Measurements from ENCODE around the gene SNX15. TPM values are rescaled to one million over a fixed set of nuclear protein-coding genes. Genes with fewer than 3 reads are reported as not detected.

Gene SNX15
- total and polyA plus RNA-seq, 2 donors = 9.4 to 34.5 TPM

DNA sequence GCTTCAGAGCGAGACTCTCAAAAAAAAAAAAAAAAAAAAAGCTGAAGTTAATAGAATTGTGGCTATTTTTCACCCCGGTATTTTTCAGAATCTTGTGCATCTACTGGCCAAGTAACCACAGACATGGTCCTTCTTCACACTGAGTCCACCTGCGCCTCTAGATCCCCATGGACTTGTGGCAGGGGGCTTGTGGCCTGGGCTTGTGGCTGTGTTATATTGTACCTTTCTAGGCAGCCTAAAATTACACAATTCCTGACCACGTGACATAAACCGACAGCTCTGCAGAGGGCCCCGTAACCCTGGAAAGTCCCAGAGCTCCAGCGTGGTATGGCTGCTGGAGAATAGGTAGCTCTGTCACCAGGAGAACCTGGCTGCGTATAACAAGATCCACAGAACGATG is 42.0 kb downstream of the SNX15 start:
- Histone ChIP-seq H3K36me3 (ENCODE audit: insufficient read depth) (no peaks in the 10 kb centered on the region), H3K4me1 (ENCODE audit: insufficient read depth) (no peaks in the 10 kb centered on the region), H3K4me3 (ENCODE audit: low read depth, low read length) (no peak overlapping the region), H3K27ac (ENCODE audit: low read depth) (no peak overlapping the region)
- WGBS = 65% methylated on average over 9 of the region's 9 CpGs
- no peak for DNase-seq (ENCODE audit: extremely low spot score)

DNA sequence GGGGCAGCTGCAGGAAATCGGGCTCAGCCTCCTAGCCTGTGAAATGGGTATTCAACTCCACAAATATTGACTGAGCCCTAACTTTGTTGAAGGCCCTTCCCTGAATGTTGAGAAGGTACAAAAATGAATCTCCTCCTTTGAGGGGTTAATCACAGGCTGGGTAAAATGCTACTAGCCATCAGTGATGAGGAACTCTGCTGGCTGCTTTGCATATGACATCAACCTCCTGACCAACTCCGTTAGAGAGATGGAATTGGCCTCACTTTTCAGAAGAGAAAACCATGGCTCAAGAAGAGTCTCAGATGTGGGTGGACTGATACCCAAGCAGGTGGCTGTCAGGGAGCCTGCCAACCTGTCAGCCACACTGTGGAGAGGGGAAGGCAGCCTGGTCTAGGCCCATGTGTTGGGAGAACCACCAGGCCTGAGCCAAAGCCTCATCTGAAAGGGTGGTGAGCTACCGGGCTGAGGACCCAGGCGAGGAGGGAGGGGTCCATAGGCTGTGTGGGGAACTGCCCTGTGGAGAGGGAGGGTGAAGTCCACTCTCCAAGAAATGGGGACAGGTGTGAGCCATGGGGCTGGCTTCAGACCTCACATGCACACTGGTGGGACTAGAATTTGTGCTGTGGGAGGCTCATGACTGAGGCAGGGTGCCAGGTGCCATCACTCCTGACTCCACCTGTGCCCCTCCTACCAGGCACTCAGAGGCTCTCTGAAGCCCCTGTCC is 44.8 kb downstream of the SNX15 start:
- Histone ChIP-seq H3K36me3 (ENCODE audit: insufficient read depth) (no peaks in the 10 kb centered on the region), H3K4me3 (ENCODE audit: low read depth, low read length) (no peak overlapping the region), H3K27ac (ENCODE audit: low read depth) (no peak overlapping the region), H3K4me1 (ENCODE audit: insufficient read depth) (no peaks in the 10 kb centered on the region)
- DNase-seq (ENCODE audit: extremely low spot score) = no peak
- WGBS = 66% methylated on average over 4 of the region's 4 CpGs

DNA sequence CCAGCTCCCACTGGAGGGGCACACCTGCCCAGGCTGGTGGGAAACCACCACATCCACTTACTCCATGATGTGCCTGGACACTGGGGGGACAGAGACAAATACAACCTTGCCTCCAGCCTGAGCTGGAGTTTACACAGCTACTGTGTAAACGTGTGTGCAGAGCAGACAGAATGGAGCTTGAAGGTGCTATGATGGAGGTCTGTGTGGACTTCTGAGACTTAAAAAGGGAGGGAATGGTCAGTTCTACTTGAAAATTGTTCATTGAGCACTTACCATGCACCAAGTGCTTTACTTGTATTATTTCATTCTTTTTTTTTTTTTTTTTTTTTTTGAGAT is 45.4 kb downstream of the SNX15 start:
- Histone ChIP-seq H3K4me1 (ENCODE audit: insufficient read depth) (no peaks in the 10 kb centered on the region), H3K36me3 (ENCODE audit: insufficient read depth) (no peaks in the 10 kb centered on the region)
- 58% methylated on average over 1 of the region's 1 CpG for WGBS

DNA sequence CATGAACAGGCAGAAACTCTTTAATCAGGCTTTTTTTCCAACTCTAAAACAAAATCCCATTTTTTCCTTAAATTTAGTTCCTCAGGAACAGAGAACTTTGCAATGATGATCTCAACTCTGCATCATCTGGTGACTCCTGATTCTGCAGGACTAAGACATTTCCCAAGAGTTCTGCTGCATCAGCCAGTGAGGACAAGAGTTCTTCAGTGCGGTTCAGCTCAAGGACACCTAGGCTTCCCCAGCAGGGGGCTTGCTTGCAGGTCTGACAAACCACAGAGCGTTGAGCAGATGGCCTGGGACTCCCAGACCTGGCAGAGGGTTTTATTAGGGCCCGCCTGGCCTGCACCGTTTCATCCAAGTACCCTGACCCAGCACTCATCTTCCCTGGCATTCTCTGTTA is 50.2 kb downstream of the SNX15 start:
- DNase-seq (ENCODE audit: extremely low spot score) = no peak
- WGBS = 63% methylated on average over 4 of the region's 4 CpGs
- H3K4me1 ChIP-seq (ENCODE audit: insufficient read depth) = no peaks in the 10 kb centered on the region
- H3K27ac ChIP-seq (ENCODE audit: low read depth) = no peak overlapping the region
- H3K4me3 ChIP-seq (ENCODE audit: low read depth, low read length) = no peak overlapping the region
- no peaks in the 10 kb centered on the region for H3K36me3 ChIP-seq (ENCODE audit: insufficient read depth)

More for the DNA sequence above, 45.4 kb downstream of the SNX15 start:
- Histone ChIP-seq H3K4me3 (ENCODE audit: low read depth, low read length) (no peak overlapping the region), H3K27ac (ENCODE audit: low read depth) (no peak overlapping the region)
- DNase-seq (ENCODE audit: extremely low spot score) = no peak

- Histone ChIP-seq H3K36me3 (ENCODE audit: insufficient read depth) (no peaks in the 10 kb centered on the region), H3K27ac (ENCODE audit: low read depth) (no peak overlapping the region), H3K4me3 (ENCODE audit: low read depth, low read length) (no peak overlapping the region), H3K4me1 (ENCODE audit: insufficient read depth) (no peaks in the 10 kb centered on the region)
- 60% methylated on average over 3 of the region's 3 CpGs for WGBS
- no peak for DNase-seq (ENCODE audit: extremely low spot score)
These were observed 50.9 kb downstream of the SNX15 start for GRCh38 chr11:65078151-65078550.

GRCh38 chr11:65078786-65079342 is 51.6 kb downstream of the SNX15 start:
- Histone ChIP-seq H3K4me3 (ENCODE audit: low read depth, low read length) (no peak overlapping the region), H3K27ac (ENCODE audit: low read depth) (no peak overlapping the region), H3K36me3 (ENCODE audit: insufficient read depth) (no peaks in the 10 kb centered on the region), H3K4me1 (ENCODE audit: insufficient read depth) (no peaks in the 10 kb centered on the region)
- 93% methylated on average over 9 of the region's 9 CpGs for WGBS
- DNase-seq (ENCODE audit: extremely low spot score) = no peak

DNA sequence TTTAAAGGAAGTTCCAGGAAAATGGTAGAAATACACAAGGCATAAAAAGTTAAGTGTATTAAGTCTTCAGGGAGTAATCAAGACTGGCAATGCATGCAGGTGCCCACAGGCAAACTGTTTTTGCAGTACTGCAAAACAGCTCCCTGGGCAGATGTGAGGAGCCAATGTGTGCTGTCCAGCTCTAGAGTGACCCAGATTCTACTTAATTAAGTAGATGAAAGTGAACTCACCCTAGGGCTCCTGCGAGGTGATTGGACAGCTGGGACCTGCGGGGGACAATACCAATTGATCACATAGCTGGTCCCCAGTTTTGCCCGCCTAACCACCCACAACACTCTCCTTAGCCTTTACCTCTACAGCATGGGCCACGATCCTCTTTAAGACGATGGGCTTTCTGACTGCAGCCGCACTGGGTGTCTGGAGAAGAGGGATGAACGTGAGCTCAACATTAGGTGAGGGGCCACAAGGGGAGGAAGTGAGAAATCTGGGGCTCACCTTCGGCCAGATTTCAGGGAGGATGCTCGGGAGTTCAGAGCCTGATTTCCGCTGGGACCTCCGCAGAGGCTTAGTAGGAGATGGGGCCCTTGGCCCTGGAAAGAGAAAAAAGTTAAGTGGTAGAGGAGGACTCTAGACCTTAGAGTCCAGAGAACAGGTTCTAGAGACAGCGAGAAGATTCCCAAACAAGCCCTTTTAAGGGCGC is 56.0 kb downstream of the SNX15 start:
- Histone ChIP-seq H3K4me3 (ENCODE audit: low read depth, low read length) (peak overlapping the region; percentile 68), H3K4me1 (ENCODE audit: insufficient read depth) (no peaks in the 10 kb centered on the region), H3K36me3 (ENCODE audit: insufficient read depth) (peaks cover 5% of the 10 kb centered on the region), H3K27ac (ENCODE audit: low read depth) (peak overlapping the region; percentile 53)
- WGBS = 5% methylated on average over 13 of the region's 13 CpGs
- no peak for DNase-seq (ENCODE audit: extremely low spot score)

DNA sequence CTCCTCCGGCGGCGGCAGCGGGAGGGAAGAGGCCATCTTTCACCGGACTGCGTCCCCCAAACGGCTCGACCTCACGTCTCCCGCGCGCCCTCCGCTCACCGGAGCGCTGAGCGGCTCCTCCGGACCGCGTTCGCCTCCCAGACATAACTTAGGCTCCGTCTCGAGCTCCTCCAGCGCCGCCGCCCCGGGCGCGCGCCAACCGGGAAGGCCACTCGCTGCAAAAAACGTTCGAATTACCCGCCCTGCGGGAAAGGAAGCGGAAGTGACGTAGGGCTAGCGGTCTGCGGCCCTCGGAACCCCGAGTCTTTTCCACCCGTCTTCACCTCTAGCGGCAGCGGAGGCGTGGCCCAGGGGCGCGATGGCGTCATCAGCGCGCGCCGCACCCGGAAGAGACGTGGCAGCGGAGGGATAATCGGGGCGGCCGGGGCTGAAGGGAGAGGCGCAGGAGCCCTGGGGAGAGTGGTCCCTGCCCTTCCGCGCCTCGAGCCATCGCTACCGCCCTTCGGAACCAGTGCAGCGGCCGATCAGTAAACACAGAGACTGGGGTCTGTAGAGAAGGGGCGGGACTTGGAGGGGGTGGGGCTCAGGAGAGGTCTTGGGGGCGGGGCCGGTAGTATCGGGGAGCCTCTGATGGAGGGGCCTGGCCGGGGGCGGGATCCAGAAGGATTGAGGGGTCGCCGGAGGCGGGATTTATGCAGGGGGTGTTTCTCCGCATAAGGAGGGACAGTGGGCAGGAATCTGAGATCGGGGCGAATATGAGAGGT is 56.8 kb downstream of the SNX15 start, which contains the start of the genes CDCA5 and ZFPL1:
Gene CDCA5, minus strand, starts transcription at position 207 of the 764 bp plus-strand sequence. Its CDS starts 62 bp downstream, at position 145.
Gene ZFPL1, plus strand, starts transcription at position 389 of the 764 bp plus-strand sequence. CDS start 477 bp downstream, outside the sequence.
- peak within 1 kb of the TSS; percentile 98 for H3K27ac ChIP-seq (ENCODE audit: low read depth)
- peak; percentile 87 for DNase-seq (ENCODE audit: extremely low spot score)
- peaks cover 5% of the 10 kb centered on the region for H3K36me3 ChIP-seq (ENCODE audit: insufficient read depth)
- H3K4me3 ChIP-seq (ENCODE audit: low read depth, low read length) = peak within 1 kb of the TSS; percentile 68
- WGBS = under 1% methylated on average over 79 of the region's 79 CpGs
- H3K4me1 ChIP-seq (ENCODE audit: insufficient read depth) = no peaks in the 10 kb centered on the region

DNA sequence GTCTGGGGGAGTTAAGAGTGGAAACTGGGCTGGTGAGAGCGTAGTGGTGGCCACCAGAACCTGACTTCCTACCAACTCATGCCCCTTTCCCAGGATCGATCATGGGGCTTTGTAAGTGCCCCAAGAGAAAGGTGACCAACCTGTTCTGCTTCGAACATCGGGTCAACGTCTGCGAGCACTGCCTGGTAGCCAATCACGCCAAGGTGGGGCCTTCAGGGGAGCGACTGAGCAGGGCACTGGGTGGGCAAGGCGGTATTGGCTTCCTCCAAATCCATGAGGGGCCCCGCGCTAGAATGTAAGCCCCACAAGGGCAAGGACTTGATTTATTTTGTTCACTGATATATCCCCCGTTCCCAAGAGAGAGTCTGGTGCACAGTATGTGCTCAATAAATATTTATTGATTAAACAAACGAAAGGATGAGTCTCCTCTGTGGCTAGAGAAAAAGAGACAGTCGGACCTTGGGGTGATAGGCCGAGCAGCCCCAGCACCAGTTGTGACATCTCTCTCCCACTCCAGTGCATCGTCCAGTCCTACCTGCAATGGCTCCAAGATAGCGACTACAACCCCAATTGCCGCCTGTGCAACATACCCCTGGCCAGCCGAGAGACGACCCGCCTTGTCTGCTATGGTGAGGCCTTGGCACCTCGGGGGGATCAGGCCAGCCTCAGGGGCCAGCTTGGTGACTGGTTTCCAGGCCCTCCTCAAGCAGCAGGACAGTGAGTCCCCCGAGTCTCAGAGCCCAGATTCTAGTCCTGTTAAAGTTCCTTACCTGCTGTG is 57.5 kb downstream of the SNX15 start:
- DNase-seq (ENCODE audit: extremely low spot score) = no peak
- H3K27ac ChIP-seq (ENCODE audit: low read depth) = peak overlapping the region; percentile 98
- 41% methylated on average over 23 of the region's 23 CpGs for WGBS
- no peaks in the 10 kb centered on the region for H3K4me1 ChIP-seq (ENCODE audit: insufficient read depth)
- peak overlapping the region; percentile 68 for H3K4me3 ChIP-seq (ENCODE audit: low read depth, low read length)
- peaks cover 5% of the 10 kb centered on the region for H3K36me3 ChIP-seq (ENCODE audit: insufficient read depth)

DNA sequence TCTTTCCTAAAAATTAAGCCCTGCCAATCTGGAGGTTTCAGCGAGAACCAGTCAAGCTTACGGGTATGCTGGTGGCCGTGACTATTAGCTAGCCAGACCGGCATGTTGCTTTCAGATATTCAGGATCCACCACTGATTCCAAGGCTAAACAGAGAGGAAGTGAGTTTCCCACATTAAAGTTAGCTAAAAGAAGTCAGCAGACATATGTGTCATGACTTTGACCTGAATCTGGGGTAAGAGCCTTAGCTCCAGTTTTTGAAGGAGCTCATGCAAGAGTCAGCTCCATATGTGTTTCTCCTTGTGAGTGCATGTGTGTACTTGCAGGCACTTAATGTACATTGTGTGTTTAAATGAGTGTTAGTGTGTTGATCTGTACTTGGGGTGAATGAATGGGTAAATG is 58.2 kb downstream of the SNX15 start:
- Histone ChIP-seq H3K4me1 (ENCODE audit: insufficient read depth) (no peaks in the 10 kb centered on the region), H3K36me3 (ENCODE audit: insufficient read depth) (peaks cover 5% of the 10 kb centered on the region), H3K27ac (ENCODE audit: low read depth) (no peak overlapping the region), H3K4me3 (ENCODE audit: low read depth, low read length) (no peak overlapping the region)
- WGBS = 91% methylated on average over 4 of the region's 4 CpGs
- no peak for DNase-seq (ENCODE audit: extremely low spot score)

DNA sequence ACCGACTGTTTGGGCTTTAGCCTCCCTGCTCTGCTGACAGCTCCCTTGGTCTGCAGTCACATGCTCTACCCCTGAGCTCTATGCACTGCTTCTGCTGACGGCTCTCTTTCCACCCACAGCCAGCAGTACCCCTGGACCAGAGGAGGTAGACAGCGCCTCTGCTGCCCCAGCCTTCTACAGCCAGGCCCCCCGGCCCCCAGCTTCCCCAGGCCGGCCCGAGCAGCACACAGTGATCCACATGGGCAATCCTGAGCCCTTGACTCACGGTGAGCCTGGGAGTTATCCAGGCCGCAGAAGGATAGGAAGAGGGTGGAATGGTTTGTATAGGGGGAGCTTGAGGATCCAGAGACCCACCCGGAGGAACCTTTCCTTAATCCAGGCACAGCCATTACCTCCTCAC is 59.6 kb downstream of the SNX15 start:
- Histone ChIP-seq H3K36me3 (ENCODE audit: insufficient read depth) (peaks cover 5% of the 10 kb centered on the region), H3K4me1 (ENCODE audit: insufficient read depth) (no peaks in the 10 kb centered on the region), H3K4me3 (ENCODE audit: low read depth, low read length) (no peak overlapping the region), H3K27ac (ENCODE audit: low read depth) (no peak overlapping the region)
- DNase-seq (ENCODE audit: extremely low spot score) = no peak
- 90% methylated on average over 9 of the region's 9 CpGs for WGBS

- H3K4me3 ChIP-seq (ENCODE audit: low read depth, low read length) = no peak overlapping the region
- no peak for DNase-seq (ENCODE audit: extremely low spot score)
- no peak overlapping the region for H3K27ac ChIP-seq (ENCODE audit: low read depth)
- H3K4me1 ChIP-seq (ENCODE audit: insufficient read depth) = no peaks in the 10 kb centered on the region
- WGBS = 90% methylated on average over 11 of the region's 11 CpGs
- peaks cover 5% of the 10 kb centered on the region for H3K36me3 ChIP-seq (ENCODE audit: insufficient read depth)
These were observed 60.0 kb downstream of the SNX15 start for GRCh38 chr11:65087216-65087615.

- H3K27ac ChIP-seq (ENCODE audit: low read depth) = no peak overlapping the region
- DNase-seq (ENCODE audit: extremely low spot score) = no peak
- H3K36me3 ChIP-seq (ENCODE audit: insufficient read depth) = peaks cover 5% of the 10 kb centered on the region
- H3K4me3 ChIP-seq (ENCODE audit: low read depth, low read length) = no peak overlapping the region
- 94% methylated on average over 15 of the region's 15 CpGs for WGBS
- H3K4me1 ChIP-seq (ENCODE audit: insufficient read depth) = no peaks in the 10 kb centered on the region
These were observed 60.6 kb downstream of the SNX15 start for GRCh38 chr11:65087827-65088226.

Data from urinary bladder (tissue), 4 donors.